Activated naive CD4-positive, alpha-beta T cell treated with anti-CD3 and anti-CD28 coated beads for 36 hours (primary cell): Measurements from ENCODE around the gene PSMD5. TPM values are rescaled to one million over a fixed set of nuclear protein-coding genes. Genes with fewer than 3 reads are reported as not detected.

Experiments used
- CTCF ChIA-PET: fragments of 350-600 bp; sonication (Branson Sonifier 250); formaldehyde crosslinking; loops from one replicate; lab custom pipeline; 2021; ENCODE audit warnings: antibody characterized with exemption; lab: Charles Lee
- DNase-seq: peaks from one replicate; pipeline ENCODE4 v3.0.0-alpha.2; 2020
- H3K27ac Mint-ChIP-seq: one replicate; pipeline ENCODE4 v1.8.0; 2021; ENCODE audit warnings: mild to moderate bottlenecking, mixed read lengths
- H3K27me3 Mint-ChIP-seq: one replicate; pipeline ENCODE4 v1.8.0; 2021; ENCODE audit warnings: low read depth, mixed read lengths
- H3K36me3 Mint-ChIP-seq: one replicate; pipeline ENCODE4 v1.8.0; 2021; ENCODE audit warnings: low read depth, mixed read lengths
- H3K4me1 Mint-ChIP-seq: one replicate; pipeline ENCODE4 v1.8.0; 2021; ENCODE audit warnings: low read depth, mixed read lengths
- H3K4me3 Mint-ChIP-seq: one replicate; pipeline ENCODE4 v1.8.0; 2021; ENCODE audit warnings: mild to moderate bottlenecking, moderate library complexity, mixed read lengths
- H3K9me3 Mint-ChIP-seq: one replicate; pipeline ENCODE4 v1.8.0; 2021; ENCODE audit warnings: mixed read lengths
- intact Hi-C: fragments of 100-400 bp; cut with micrococcal nuclease; formaldehyde crosslinking; loops from one replicate; pipeline ENCODE4 v1.15.1; 2023
- total RNA-seq, 2 experiments: library from RNA; stranded (reverse); gene quantifications; one replicate each; pipeline ENCODE4 v1.2.3, GENCODE V29; 2021

Gene PSMD5
- total RNA-seq, 2 experiments from 2014 or later: 62.1 to 63.5 TPM

DNA sequence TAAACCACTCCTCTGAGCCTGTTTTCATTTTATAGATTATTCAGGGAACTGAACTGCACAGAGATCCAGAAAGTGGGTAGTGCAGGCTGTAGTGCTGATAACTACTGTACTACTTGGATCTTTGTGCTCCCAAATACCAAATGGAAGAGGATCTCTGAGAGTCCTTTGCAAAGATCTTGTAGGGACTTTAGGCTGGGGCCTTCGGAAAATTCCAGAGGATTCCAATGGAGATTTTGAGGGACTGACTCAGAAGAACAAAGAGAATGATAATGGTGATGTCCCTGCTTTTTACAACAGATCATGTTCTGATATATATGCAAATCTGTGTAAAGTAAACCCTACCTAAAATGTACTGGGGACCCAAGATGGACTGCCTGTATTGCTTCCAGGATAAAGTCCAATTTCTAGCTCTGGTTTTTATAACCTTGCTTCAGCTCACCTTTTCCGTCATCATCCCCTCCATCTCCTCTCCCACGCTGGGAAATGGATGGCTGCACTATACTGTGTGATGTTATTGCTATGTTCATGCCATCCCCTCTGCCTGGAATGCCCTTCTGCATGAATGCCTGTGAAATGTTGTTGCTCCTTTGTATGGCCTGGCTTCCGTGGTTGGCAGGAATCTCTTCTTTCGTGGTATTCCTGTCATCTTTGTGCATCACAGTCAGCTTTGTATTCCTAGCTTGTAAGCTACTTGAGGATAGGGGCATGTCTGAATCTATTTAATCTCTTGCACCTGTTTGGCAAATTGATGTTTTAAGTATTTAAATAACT is 9.7 kb upstream of the PSMD5 start:
- CTCF ChIA-PET: interaction anchor here (0.6 kb wide), 1 partner anchor 245 kb away, joined by 3 read pairs; no protein-coding TSS in a partner anchor
- peaks cover 31% of the 10 kb centered on the region for H3K36me3 Mint-ChIP-seq

DNA sequence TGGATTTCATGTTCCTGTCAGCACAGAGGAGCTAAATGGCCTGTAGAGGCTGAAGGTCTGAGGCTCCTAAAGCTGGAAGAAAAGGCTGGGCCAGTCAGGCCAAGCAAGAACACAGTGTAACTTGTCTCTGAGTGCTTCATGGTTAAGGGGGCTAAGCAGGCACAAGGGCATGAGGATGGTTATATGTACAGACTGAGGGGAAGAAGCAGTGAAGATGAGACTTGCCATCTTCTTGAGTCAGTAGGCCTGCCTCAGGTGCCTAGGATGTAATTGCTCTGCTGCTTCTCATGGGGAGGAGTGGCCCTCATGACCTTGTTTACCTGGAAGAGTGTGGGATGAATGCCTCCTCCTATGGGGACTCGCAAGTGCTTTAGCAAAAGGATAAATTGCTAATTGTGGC is 8.7 kb upstream of the PSMD5 start:
- Mint-ChIP-seq H3K27ac (peak overlapping the region; percentile 33), H3K4me1 (peaks cover 31% of the 10 kb centered on the region), H3K9me3 (no peaks in the 10 kb centered on the region), H3K27me3 (no peaks in the 10 kb centered on the region), H3K36me3 (peaks cover 26% of the 10 kb centered on the region), H3K4me3 (no peak overlapping the region)
- no peak for DNase-seq
- CTCF ChIA-PET: no interaction called here
- intact Hi-C loops: no loop called here

More for the DNA sequence above, 9.7 kb upstream of the PSMD5 start:
- intact Hi-C loops: no loop called here
- H3K27ac Mint-ChIP-seq: peak overlapping the region; percentile 26
- DNase-seq: no peak
- no peaks in the 10 kb centered on the region for H3K9me3 Mint-ChIP-seq
- H3K27me3 Mint-ChIP-seq: no peaks in the 10 kb centered on the region
- no peak overlapping the region for H3K4me3 Mint-ChIP-seq
- H3K4me1 Mint-ChIP-seq: peaks cover 24% of the 10 kb centered on the region

DNA sequence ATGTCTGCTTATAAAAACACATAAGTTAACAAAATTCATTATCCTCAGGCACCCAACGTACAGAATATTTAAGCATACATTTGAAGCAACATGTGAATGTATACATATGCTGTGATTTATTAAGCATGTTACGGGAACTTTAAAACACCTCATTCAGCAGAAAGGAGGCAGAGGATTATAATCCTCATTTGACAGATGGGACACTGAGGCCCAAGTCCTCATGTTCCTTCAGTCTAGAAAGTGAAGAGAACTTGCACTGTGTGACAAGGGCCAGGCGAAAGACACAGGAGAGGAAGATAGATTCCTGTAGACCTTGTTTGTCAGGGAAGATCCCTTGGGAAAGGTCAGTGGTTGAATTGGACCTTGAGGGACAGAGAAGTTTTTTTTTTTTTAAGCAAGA is 7.6 kb upstream of the PSMD5 start:
- H3K36me3 Mint-ChIP-seq: peaks cover 24% of the 10 kb centered on the region
- CTCF ChIA-PET: interaction anchor here (1.0 kb wide), 1 partner anchor 210 kb away, joined by 3 read pairs; no protein-coding TSS in a partner anchor
- no peak for DNase-seq

DNA sequence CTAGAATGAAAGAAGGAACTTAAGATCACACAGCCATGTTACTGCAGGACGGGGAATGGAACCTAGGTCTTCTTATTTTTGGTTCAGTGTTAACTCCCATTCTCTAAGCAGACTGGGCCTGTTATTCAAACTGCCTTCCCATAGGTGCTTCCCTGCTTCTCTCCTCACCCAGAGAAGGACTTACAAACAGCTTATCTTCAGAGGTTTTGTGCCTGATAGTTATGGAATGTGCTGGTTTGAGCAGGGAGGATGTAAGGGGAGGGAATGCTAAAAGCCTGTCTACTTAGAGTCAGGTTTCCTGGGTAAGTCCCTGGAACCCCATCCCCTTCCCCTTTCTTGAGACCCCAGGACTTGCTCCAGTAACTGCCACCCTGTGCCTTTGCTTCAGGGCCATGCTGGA is 4.2 kb upstream of the PSMD5 start:
- Mint-ChIP-seq H3K27me3 (no peaks in the 10 kb centered on the region), H3K36me3 (peaks cover 32% of the 10 kb centered on the region), H3K4me3 (no peak overlapping the region), H3K4me1 (peaks cover 61% of the 10 kb centered on the region), H3K27ac (peak overlapping the region; percentile 95), H3K9me3 (no peaks in the 10 kb centered on the region)
- CTCF ChIA-PET: interaction anchor here (0.7 to 1.1 kb wide), 3 partner anchors 21 to 90 kb away, joined by 3 to 7 read pairs (median 3); no protein-coding TSS in a partner anchor
- intact Hi-C loops: loop anchor here (1.0 to 2.0 kb wide), 13 partner anchors 21 to 354 kb away; partner anchors contain the start of genes CNTRL, FBXW2, MEGF9 and RAB14
- no peak for DNase-seq

More for the DNA sequence above, 7.6 kb upstream of the PSMD5 start:
- intact Hi-C loops: no loop called here
- H3K9me3 Mint-ChIP-seq: no peaks in the 10 kb centered on the region
- peak overlapping the region; percentile 4 for H3K27ac Mint-ChIP-seq
- no peaks in the 10 kb centered on the region for H3K27me3 Mint-ChIP-seq
- H3K4me1 Mint-ChIP-seq: peaks cover 42% of the 10 kb centered on the region
- no peak overlapping the region for H3K4me3 Mint-ChIP-seq

DNA sequence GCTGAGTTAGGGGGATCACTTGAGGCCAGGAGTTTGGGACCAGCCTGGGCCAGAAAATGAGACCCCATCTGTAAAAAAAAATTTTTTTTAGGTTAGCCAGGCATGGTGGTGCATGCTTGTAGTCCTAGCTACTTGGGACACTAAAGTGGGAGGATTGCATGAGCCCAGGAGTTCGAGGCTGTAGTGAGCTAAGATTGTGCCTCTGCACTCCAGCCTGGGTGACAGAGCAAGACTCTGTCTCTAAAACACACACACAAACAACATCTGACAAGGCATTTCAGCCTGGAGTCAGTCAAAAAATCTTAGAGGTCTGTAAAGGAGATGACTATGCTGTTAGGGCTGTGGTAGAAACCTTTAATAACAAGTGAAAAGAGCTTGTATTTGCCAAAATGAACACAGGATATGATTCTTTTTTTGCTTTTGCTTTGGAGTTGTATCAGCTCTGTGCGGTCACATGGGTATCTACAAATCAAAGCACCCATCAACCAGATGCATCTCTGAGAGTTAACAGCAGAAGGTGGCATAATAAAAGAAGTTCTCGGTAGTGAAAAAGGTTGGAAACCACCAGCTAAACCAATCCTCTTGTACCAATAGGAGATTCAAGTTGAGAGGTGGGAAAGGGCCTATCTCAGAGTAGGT is 3.6 kb upstream of the PSMD5 start:
- no peaks in the 10 kb centered on the region for H3K27me3 Mint-ChIP-seq
- CTCF ChIA-PET: interaction anchor here (0.7 to 1.1 kb wide), 4 partner anchors 11 to 91 kb away, joined by 3 to 7 read pairs (median 3); no protein-coding TSS in a partner anchor
- peak; percentile 63 for DNase-seq
- H3K4me3 Mint-ChIP-seq: peak overlapping the region; percentile 95
- H3K36me3 Mint-ChIP-seq: peaks cover 33% of the 10 kb centered on the region
- intact Hi-C loops: loop anchor here (1.0 to 2.0 kb wide), 13 partner anchors 22 to 354 kb away; partner anchors contain the start of genes CNTRL, FBXW2, MEGF9 and RAB14
- peak overlapping the region; percentile 95 for H3K27ac Mint-ChIP-seq
- H3K9me3 Mint-ChIP-seq: no peaks in the 10 kb centered on the region
- peaks cover 66% of the 10 kb centered on the region for H3K4me1 Mint-ChIP-seq

DNA sequence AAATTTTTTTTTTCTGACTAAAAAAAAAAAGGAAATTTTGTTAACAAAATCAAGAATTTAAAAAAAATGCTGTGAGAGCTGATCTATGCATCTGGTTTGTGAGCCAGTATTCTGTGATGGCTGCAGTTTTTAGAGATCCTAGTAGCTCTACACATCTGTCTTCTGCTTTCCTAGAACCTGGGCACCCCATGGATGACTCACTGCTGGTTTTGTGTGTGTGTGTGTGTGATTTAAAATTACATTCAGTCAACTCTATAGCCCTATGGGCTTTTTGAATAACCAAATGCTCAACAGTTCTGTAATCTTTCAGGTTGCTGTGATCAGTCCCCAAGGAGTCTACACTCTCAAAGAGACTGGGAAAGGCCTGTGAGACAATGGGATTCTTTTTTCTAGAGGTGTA is 2.5 kb upstream of the PSMD5 start:
- intact Hi-C loops: loop anchor here (1.0 kb wide), 1 partner anchor 81 kb away; the partner anchor contains the start of gene TRAF1
- Mint-ChIP-seq H3K27ac (peak overlapping the region; percentile 95), H3K4me1 (peaks cover 71% of the 10 kb centered on the region), H3K4me3 (peak overlapping the region; percentile 95), H3K9me3 (no peaks in the 10 kb centered on the region), H3K27me3 (no peaks in the 10 kb centered on the region), H3K36me3 (peaks cover 33% of the 10 kb centered on the region)
- CTCF ChIA-PET: interaction anchor here (0.6 to 2.1 kb wide), 5 partner anchors 24 to 91 kb away, joined by 3 to 11 read pairs (median 3); no protein-coding TSS in a partner anchor
- DNase-seq: peak; percentile 84

DNA sequence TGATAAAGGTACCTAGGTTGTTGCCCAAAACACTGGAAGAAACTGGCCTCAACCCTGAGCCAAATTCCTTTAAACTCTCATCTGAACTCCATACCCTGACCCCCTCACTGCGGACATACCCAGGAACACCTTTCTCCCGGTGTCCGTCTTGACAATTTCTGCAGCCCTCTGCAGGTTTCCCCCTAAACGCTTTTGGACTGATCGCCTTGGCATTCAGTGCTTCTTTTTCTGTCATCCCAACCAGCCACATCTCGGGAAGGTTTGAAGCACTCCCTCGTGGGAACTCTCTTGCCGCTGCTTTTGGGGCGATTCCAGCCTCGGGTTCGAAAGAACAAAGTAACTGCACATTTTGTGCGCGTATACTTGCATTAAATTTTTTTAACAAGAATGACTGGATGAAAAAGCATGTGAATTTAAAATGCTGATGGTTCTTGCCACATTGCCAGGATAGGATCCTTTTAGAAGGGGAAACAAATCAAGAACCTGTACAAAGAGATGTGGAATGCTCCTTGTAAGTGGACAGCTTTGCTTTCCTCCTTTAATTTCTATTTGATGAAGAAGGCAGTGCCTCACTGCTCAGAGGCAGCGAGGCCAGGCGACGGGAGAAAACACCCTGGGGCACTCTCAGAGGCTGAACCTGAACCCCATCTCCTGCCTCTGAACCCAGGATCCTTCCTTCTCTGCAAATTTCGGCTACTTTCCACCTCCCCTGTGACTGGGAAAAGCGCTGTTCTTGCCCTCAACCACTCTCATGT is 615 bp downstream of the PSMD5 start:
- CTCF ChIA-PET: no interaction called here
- no peaks in the 10 kb centered on the region for H3K9me3 Mint-ChIP-seq
- H3K36me3 Mint-ChIP-seq: peaks cover 47% of the 10 kb centered on the region

DNA sequence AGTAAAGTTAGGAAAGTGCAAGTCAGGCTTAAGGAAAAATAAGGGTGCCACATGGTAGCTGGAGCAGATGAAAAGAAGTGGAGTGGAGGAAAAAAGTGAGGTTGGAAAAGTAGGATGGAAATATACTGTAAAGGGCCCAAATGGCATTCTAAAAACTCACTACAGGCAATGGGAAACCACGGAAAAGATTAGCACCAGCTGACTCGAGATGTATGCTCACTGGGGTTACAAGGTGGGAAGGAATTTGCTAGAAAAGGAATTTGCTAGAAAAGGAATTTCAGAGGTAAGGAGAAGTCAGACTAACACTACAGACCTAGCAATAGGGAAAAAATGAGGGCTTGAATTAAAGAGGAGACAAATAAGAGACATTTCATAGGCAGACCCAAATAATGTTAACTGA is 3.6 kb downstream of the PSMD5 start:
- Mint-ChIP-seq H3K36me3 (peaks cover 47% of the 10 kb centered on the region), H3K27me3 (no peaks in the 10 kb centered on the region), H3K4me1 (peaks cover 55% of the 10 kb centered on the region), H3K4me3 (no peak overlapping the region), H3K9me3 (no peaks in the 10 kb centered on the region), H3K27ac (peak overlapping the region; percentile 66)
- no peak for DNase-seq
- intact Hi-C loops: no loop called here
- CTCF ChIA-PET: no interaction called here

More for the DNA sequence above, 615 bp downstream of the PSMD5 start:
- peak overlapping the region; percentile 95 for H3K4me3 Mint-ChIP-seq
- intact Hi-C loops: loop anchor here (1.0 to 2.0 kb wide), 2 partner anchors 13 to 49 kb away; partner anchors contain the start of gene FBXW2
- H3K4me1 Mint-ChIP-seq: peaks cover 78% of the 10 kb centered on the region
- DNase-seq: peak; percentile 30
- peak overlapping the region; percentile 95 for H3K27ac Mint-ChIP-seq
- no peaks in the 10 kb centered on the region for H3K27me3 Mint-ChIP-seq

DNA sequence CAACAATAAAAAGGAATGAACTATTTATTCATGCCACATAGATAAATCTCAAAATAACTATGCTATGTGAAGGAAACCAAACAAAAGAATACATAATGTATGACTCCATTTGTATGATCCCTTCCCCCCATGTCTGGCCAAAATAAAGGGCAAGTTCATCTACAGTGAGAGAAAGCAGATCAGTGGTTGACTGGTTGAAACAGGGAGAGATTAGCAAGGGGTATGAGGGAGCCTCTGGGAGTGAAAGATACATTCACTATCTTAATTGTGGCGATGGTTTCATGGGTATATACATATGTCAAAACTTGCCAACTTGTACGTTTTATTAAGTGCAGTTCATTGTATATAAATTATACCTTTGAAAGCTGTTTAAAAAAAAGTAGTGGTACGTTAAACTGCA is 4.8 kb downstream of the PSMD5 start:
- H3K36me3 Mint-ChIP-seq: peaks cover 43% of the 10 kb centered on the region
- CTCF ChIA-PET: interaction anchor here (0.7 kb wide), 1 partner anchor 35 kb away, joined by 3 read pairs; no protein-coding TSS in a partner anchor
- H3K4me3 Mint-ChIP-seq: no peak overlapping the region
- H3K27ac Mint-ChIP-seq: peak overlapping the region; percentile 37
- no peaks in the 10 kb centered on the region for H3K27me3 Mint-ChIP-seq
- intact Hi-C loops: no loop called here
- DNase-seq: no peak
- H3K9me3 Mint-ChIP-seq: no peaks in the 10 kb centered on the region
- peaks cover 50% of the 10 kb centered on the region for H3K4me1 Mint-ChIP-seq

DNA sequence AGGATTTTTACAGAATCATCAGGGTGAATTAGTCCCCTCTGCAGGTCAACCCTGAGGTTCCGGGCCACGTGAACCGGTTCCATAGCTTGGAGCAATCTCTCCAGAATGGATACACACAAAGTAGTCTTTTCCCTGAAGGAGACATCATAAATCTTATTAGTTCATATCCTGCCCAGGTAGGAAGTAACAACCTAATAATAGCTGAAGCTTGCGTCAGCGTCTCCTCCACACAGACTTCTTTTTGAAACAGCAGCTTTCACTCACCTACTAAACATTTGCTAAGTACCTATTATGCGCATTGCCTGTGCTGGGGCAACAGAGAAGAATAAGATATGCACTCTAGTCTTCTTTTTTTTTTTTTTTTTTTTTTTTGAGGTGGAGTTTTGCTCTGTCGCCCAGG is 9.4 kb downstream of the PSMD5 start:
- Mint-ChIP-seq H3K27me3 (no peaks in the 10 kb centered on the region), H3K27ac (no peak overlapping the region), H3K4me3 (no peak overlapping the region), H3K36me3 (peaks cover 43% of the 10 kb centered on the region), H3K9me3 (no peaks in the 10 kb centered on the region), H3K4me1 (peaks cover 27% of the 10 kb centered on the region)
- no peak for DNase-seq
- intact Hi-C loops: no loop called here
- CTCF ChIA-PET: no interaction called here

DNA sequence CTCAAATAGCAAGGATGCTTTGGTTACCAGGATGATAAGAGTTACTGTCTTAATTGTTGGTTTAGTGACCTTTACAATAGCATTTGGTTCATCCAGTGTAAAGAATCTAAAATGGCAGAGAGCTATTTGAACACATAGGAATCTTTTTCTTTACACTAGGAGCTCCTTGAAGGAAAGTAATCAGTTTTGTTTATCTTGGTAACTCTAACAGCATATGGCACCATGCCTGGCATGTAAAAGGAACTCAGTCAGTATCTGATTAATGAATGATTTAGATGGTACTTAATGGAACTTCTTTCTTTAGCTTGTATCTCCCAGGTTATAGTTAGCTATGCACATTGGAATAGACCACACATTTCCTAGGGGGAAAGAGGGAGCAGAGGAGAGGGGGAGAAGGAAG is 9.9 kb downstream of the PSMD5 start:
- intact Hi-C loops: no loop called here
- CTCF ChIA-PET: no interaction called here
- H3K4me3 Mint-ChIP-seq: no peak overlapping the region
- no peak for DNase-seq
- no peaks in the 10 kb centered on the region for H3K9me3 Mint-ChIP-seq
- no peaks in the 10 kb centered on the region for H3K27me3 Mint-ChIP-seq
- H3K4me1 Mint-ChIP-seq: peaks cover 23% of the 10 kb centered on the region
- H3K36me3 Mint-ChIP-seq: peaks cover 42% of the 10 kb centered on the region
- no peak overlapping the region for H3K27ac Mint-ChIP-seq
